ENCODE results near the gene GALNT11.
"Not testable (repeated sequence)": the region's sequence is repeated elsewhere in the genome, so short reads cannot be mapped to it uniquely, and the experiment has no call there.

Gene GALNT11

GRCh38 chr7:152076940-152077933 is 51.8 kb downstream of the GALNT11 start:
- DNase-seq: no peak

GRCh38 chr7:152078025-152078424 is 52.6 kb downstream of the GALNT11 start:
- no peak for DNase-seq

GRCh38 chr7:152078786-152079185 is 53.3 kb downstream of the GALNT11 start:
- DNase-seq: no peak

GRCh38 chr7:152081088-152081487 is 55.6 kb downstream of the GALNT11 start:
- no peak for DNase-seq

GRCh38 chr7:152082073-152082721 is 56.7 kb downstream of the GALNT11 start:
- DNase-seq: not testable (repeated sequence)

- DNase-seq: no peak
Measured at GRCh38 chr7:152085131-152085530, 59.7 kb downstream of the GALNT11 start.

- no peak for DNase-seq
Measured at GRCh38 chr7:152086513-152086912, 61.0 kb downstream of the GALNT11 start.

GRCh38 chr7:152089183-152089582 is 63.7 kb downstream of the GALNT11 start:
- DNase-seq: no peak

- no peak for DNase-seq
Measured at GRCh38 chr7:152090747-152091146, 65.3 kb downstream of the GALNT11 start.

- DNase-seq: no peak
Measured at GRCh38 chr7:152093717-152094116, 68.2 kb downstream of the GALNT11 start.

- DNase-seq: no peak
Measured at GRCh38 chr7:152095771-152096170, 70.3 kb downstream of the GALNT11 start.

GRCh38 chr7:152097330-152097729 is 71.9 kb downstream of the GALNT11 start:
- no peak for DNase-seq

GRCh38 chr7:152103066-152103465 is 77.6 kb downstream of the GALNT11 start:
- DNase-seq: no peak

- no peak for DNase-seq
Measured at GRCh38 chr7:152103691-152104090, 78.2 kb downstream of the GALNT11 start.

- no peak for DNase-seq
Measured at GRCh38 chr7:152105205-152105604, 79.7 kb downstream of the GALNT11 start.

GRCh38 chr7:152106990-152107389 is 81.5 kb downstream of the GALNT11 start:
- DNase-seq: no peak

GRCh38 chr7:152107945-152108344 is 82.5 kb downstream of the GALNT11 start:
- DNase-seq: no peak

- DNase-seq: no peak
Measured at GRCh38 chr7:152108359-152108758, 82.9 kb downstream of the GALNT11 start.

GRCh38 chr7:152112829-152113228 is 87.4 kb downstream of the GALNT11 start:
- DNase-seq: no peak

- DNase-seq: no peak
Measured at GRCh38 chr7:152115021-152115718, 89.7 kb downstream of the GALNT11 start.

GRCh38 chr7:152117356-152117755 is 91.9 kb downstream of the GALNT11 start:
- no peak for DNase-seq

- no peak for DNase-seq
Measured at GRCh38 chr7:152120210-152120609, 94.7 kb downstream of the GALNT11 start.

GRCh38 chr7:152120776-152121175 is 95.3 kb downstream of the GALNT11 start:
- no peak for DNase-seq

Measured in activated T-cell treated with anti-CD3 and anti-CD28 coated beads, Interleukin-2, amount 50 U/mL, for 48 hours (primary cell).